Ovary (tissue), 3 donors: Measurements from ENCODE around the gene PARG.
"Not testable (repeated sequence)": the region's sequence is repeated elsewhere in the genome, so short reads cannot be mapped to it uniquely, and the experiment has no call there.

Source experiments
- CTCF ChIP-seq, 3 donors: fragments of 450-650 bp in 2 of 3; fragments of 200-600 bp in 1 of 3; IDR thresholded peaks; one replicate each; pipeline versions ENCODE4 v1.5.1 to v1.8.0; 2016 to 2022; ENCODE audit warnings: antibody characterized with exemption in 3 of 3, mild to moderate bottlenecking in 1 of 3
- POLR2A ChIP-seq: fragments of 450-650 bp; IDR thresholded peaks from one replicate; pipeline ENCODE4 v1.6.1; 2017; ENCODE audit warnings: antibody characterized with exemption, mild to moderate bottlenecking, moderate library complexity
- donor health status: DM: no; HTN: no; CAD: no.

DNA sequence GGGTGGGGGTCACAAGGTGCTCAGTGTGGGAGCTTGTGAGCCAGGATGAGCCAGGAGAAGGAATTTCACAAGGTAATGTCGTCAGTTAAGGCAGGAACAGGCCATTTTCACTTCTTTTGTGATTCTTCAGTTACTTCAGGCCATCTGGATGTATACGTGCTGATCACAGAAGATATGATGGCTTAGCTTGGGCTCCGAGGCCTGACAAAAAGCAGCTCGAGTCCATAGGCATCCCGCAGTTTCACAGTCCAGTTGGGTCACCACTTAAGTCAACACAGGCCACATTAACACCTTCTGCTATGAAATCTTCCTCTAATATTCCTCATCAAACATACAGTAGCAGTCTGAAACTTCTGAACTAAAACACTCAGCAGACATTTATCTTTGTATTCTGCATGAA lies 168.9 kb downstream of the PARG start:
- TF ChIP-seq CTCF (IDR thresholded peaks at IDR 0.05); POLR2A: not testable (repeated sequence)
